Measurements from ENCODE around the gene ACBD7.

The ACBD7 gene

GRCh38 chr10:15072358-15072757 is 16.2 kb downstream of the ACBD7 start:
- in situ Hi-C loops (cut with MboI; ENCODE audit: low pct_unique_long_range_greater_than_20kb, low sequenced_read_pairs, unreplicated experiment): no loop called here
- DNase-seq (ENCODE audit: low spot score): no peak
- no peak for TF ChIP-seq CTCF (IDR thresholded peaks at IDR 0.05; ENCODE audit: extremely low read depth, insufficient read depth, missing control alignments)

GRCh38 chr10:15069230-15069629 is 19.3 kb downstream of the ACBD7 start:
- no peak for DNase-seq (ENCODE audit: low spot score)
- in situ Hi-C loops (cut with MboI; ENCODE audit: low pct_unique_long_range_greater_than_20kb, low sequenced_read_pairs, unreplicated experiment): no loop called here

DNA sequence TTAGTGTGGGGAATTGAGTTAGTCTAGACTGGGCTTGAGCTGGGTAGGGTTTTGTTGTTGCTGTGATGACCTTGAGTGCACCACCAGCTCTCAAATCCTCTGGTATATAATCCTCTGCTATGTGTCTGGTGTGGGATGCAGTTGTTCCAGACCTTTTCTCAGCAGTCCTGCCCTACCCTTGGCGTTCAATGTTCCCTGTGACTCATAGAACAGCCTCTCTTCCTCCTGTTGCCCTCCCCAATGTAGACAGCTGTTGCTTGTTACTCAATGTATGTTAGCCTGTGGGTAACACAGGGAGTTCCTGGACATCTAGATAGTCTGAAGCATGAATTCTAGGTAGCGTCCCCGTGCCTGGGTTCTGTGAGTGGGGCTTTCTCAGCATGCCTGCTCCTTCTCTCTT is 19.8 kb downstream of the ACBD7 start:
- in situ Hi-C loops (cut with MboI; ENCODE audit: low pct_unique_long_range_greater_than_20kb, low sequenced_read_pairs, unreplicated experiment): no loop called here
- no peak for TF ChIP-seq CTCF (IDR thresholded peaks at IDR 0.05; ENCODE audit: extremely low read depth, insufficient read depth, missing control alignments)
- no peak for DNase-seq (ENCODE audit: low spot score)

More at GRCh38 chr10:15069230-15069629, 19.3 kb downstream of the ACBD7 start:
- TF ChIP-seq CTCF (IDR thresholded peaks at IDR 0.05; ENCODE audit: extremely low read depth, insufficient read depth, missing control alignments): no peak

- TF ChIP-seq CTCF (IDR thresholded peaks at IDR 0.05; ENCODE audit: extremely low read depth, insufficient read depth, missing control alignments): no peak
- in situ Hi-C loops (cut with MboI; ENCODE audit: low pct_unique_long_range_greater_than_20kb, low sequenced_read_pairs, unreplicated experiment): no loop called here
- DNase-seq (ENCODE audit: low spot score): no peak
Measured at GRCh38 chr10:15067154-15067553, 21.4 kb downstream of the ACBD7 start.

DNA sequence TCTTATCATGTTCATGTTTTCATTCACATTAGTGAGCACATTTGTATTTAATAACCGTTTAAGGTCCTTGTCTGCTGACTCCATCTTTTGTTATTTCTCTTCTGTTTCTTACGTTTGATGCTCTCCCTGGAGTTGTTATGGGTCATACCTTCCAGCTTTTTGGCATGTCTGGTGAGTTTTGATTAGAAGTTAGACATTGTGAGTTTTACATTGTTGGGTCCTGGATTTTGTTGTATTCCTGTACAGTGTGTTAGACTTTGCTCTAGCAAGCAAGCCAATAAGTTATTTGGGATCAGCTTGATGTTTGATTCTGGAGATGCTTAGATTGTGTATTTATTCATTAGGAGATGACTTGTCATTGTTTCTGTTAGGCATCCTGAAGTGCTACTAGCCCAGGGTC is 27.9 kb downstream of the ACBD7 start:
- in situ Hi-C loops (cut with MboI; ENCODE audit: low pct_unique_long_range_greater_than_20kb, low sequenced_read_pairs, unreplicated experiment): no loop called here
- TF ChIP-seq CTCF (IDR thresholded peaks at IDR 0.05; ENCODE audit: extremely low read depth, insufficient read depth, missing control alignments): no peak
- DNase-seq (ENCODE audit: low spot score): no peak

GRCh38 chr10:15059914-15060313 is 28.7 kb downstream of the ACBD7 start:
- in situ Hi-C loops (cut with MboI; ENCODE audit: low pct_unique_long_range_greater_than_20kb, low sequenced_read_pairs, unreplicated experiment): no loop called here
- no peak for TF ChIP-seq CTCF (IDR thresholded peaks at IDR 0.05; ENCODE audit: extremely low read depth, insufficient read depth, missing control alignments)
- no peak for DNase-seq (ENCODE audit: low spot score)

- no peak for DNase-seq (ENCODE audit: low spot score)
- TF ChIP-seq CTCF (IDR thresholded peaks at IDR 0.05; ENCODE audit: extremely low read depth, insufficient read depth, missing control alignments): no peak
- in situ Hi-C loops (cut with MboI; ENCODE audit: low pct_unique_long_range_greater_than_20kb, low sequenced_read_pairs, unreplicated experiment): no loop called here
Measured at GRCh38 chr10:15058689-15059088, 29.9 kb downstream of the ACBD7 start.
